DOHH2 (cell line): Measurements from ENCODE around the gene EFL1.
"Not testable (repeated sequence)": the region's sequence is repeated elsewhere in the genome, so short reads cannot be mapped to it uniquely, and the experiment has no call there.

Experiments
- H3F3A ChIP-seq: fragments of 200-600 bp; sonication (generic), shearing (Covaris generic); 2 replicates; pipeline ENCODE4 v1.6.0; 2016; ENCODE audit warnings: antibody characterized with exemption, mild to moderate bottlenecking; ENCODE audit not compliant: control insufficient read depth, insufficient read depth
- H3K27ac ChIP-seq: fragments of 200-600 bp; sonication (generic); 2 replicates; pipeline ENCODE4 v1.5.1; 2014; ENCODE audit warnings: low read depth, mild to moderate bottlenecking, low read length, moderate library complexity
- H3K27me3 ChIP-seq: fragments of 200-600 bp; sonication (generic); 2 replicates; pipeline ENCODE4 v1.6.1; 2014; ENCODE audit warnings: mild to moderate bottlenecking, low read length, mixed read lengths; ENCODE audit not compliant: control insufficient read depth
- H3K36me3 ChIP-seq: fragments of 200-600 bp; sonication (generic); 2 replicates; pipeline ENCODE4 v1.6.1; 2014; ENCODE audit warnings: mild to moderate bottlenecking, low read length, moderate library complexity, mixed read lengths; ENCODE audit not compliant: control insufficient read depth
- H3K4me1 ChIP-seq: fragments of 200-600 bp; sonication (generic); 2 replicates; pipeline ENCODE4 v1.6.1; 2014; ENCODE audit warnings: mild to moderate bottlenecking, low read length, mixed read lengths; ENCODE audit not compliant: control insufficient read depth
- H3K4me2 ChIP-seq: fragments of 200-600 bp; sonication (generic); 2 replicates; pipeline ENCODE4 v1.6.0; 2014; ENCODE audit warnings: mild to moderate bottlenecking, low read length, moderate library complexity
- H3K4me3 ChIP-seq: fragments of 200-600 bp; sonication (generic); 2 replicates; pipeline ENCODE4 v1.5.1; 2014; ENCODE audit warnings: mild to moderate bottlenecking, low read length, mixed read lengths
- H3K79me2 ChIP-seq: fragments of 200-600 bp; sonication (generic); 2 replicates; pipeline ENCODE4 v1.6.1; 2014; ENCODE audit warnings: mild to moderate bottlenecking, low read length, mixed read lengths; ENCODE audit not compliant: control insufficient read depth
- H3K9me2 ChIP-seq: fragments of 200-600 bp; sonication (generic); replicated peaks from 2 replicates; pipeline ENCODE4 v1.6.1; 2014; ENCODE audit warnings: mild to moderate bottlenecking, low read length, mixed read lengths; ENCODE audit not compliant: control insufficient read depth
- H3K9me3 ChIP-seq: fragments of 200-600 bp; sonication (generic); 2 replicates; pipeline ENCODE4 v1.6.1; 2014; ENCODE audit warnings: antibody characterized with exemption, low read length, mixed read lengths; ENCODE audit not compliant: control insufficient read depth, insufficient read depth
- H4K20me1 ChIP-seq: fragments of 200-600 bp; sonication (generic); 2 replicates; pipeline ENCODE4 v1.6.0; 2014; ENCODE audit warnings: low read depth, mild to moderate bottlenecking, antibody characterized with exemption, low read length, moderate library complexity; ENCODE audit not compliant: control insufficient read depth, insufficient read depth
- EZH2phosphoT487 ChIP-seq: fragments of 200-600 bp; sonication (generic); IDR thresholded peaks from 2 replicates; pipeline ENCODE4 v1.6.1; 2017; ENCODE audit warnings: borderline replicate concordance, mild to moderate bottlenecking, antibody characterized with exemption, low read length, moderate library complexity, mixed read lengths
- TF ChIP-seq, protein P1 (sequence below): fragments of 200-600 bp; sonication (generic); IDR thresholded peaks from one replicate; pipeline ENCODE4 v1.5.1; 2014; ENCODE audit warnings: antibody characterized with exemption, mild to moderate bottlenecking, low read depth, low read length; ENCODE audit not compliant: poor library complexity, severe bottlenecking

Gene EFL1

DNA sequence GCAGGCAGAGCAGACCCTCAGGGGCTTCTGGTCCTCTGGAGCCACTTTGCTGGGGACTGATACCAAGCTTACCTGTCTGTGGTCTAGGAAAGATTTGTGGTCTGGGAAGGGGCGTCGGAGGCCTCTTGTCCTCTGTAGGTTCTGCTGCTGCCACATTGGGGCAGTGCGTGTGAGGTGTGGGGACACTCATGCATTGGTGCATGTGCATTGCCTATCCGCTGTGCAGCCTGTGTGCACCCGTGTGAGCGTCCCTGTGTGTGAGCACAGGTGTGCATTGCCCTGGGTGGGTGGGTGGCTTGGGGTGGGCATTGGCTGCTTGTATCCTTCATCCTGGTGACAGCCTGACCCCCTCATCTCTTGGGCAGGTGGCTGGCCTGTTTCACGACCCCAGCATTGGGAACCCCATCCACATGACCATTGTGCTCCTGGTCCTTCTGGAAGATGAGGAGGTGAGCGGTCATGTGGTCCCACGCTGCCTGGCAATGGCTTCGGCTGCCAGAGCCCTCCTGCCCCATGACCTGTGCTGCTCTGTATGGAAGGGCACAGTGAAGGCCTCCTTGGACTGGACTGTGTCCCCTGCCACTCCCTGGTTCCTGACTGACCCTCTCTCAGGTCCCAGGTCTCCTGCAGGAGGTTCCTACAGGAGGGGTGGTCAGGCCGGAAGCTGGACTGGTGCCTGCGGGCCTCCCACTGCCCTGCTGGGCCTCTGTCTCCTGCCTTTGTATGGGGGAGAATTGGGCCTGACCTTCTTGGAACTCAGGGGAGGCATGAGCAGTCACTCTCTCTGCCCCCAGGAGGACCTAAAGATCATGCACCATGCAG is 41.6 kb upstream of the EFL1 start:
- H3K9me2 ChIP-seq, result no peaks in the 10 kb centered on the region
- H3K79me2 ChIP-seq, result no peaks in the 10 kb centered on the region
- TF ChIP-seq EZH2phosphoT487, result no peak
- H3K4me3 ChIP-seq, result no peak overlapping the region
- H3K9me3 ChIP-seq, result no peaks in the 10 kb centered on the region
- no peak overlapping the region for H3K27ac ChIP-seq
- no peaks in the 10 kb centered on the region for H3K4me1 ChIP-seq
- no peaks in the 10 kb centered on the region for H4K20me1 ChIP-seq
- peaks cover 2% of the 10 kb centered on the region; the same call in 1 of the 2 replicates for H3K27me3 ChIP-seq
- no peaks in the 10 kb centered on the region for H3F3A ChIP-seq
- no peaks in the 10 kb centered on the region for H3K36me3 ChIP-seq
- no peak overlapping the region for H3K4me2 ChIP-seq

DNA sequence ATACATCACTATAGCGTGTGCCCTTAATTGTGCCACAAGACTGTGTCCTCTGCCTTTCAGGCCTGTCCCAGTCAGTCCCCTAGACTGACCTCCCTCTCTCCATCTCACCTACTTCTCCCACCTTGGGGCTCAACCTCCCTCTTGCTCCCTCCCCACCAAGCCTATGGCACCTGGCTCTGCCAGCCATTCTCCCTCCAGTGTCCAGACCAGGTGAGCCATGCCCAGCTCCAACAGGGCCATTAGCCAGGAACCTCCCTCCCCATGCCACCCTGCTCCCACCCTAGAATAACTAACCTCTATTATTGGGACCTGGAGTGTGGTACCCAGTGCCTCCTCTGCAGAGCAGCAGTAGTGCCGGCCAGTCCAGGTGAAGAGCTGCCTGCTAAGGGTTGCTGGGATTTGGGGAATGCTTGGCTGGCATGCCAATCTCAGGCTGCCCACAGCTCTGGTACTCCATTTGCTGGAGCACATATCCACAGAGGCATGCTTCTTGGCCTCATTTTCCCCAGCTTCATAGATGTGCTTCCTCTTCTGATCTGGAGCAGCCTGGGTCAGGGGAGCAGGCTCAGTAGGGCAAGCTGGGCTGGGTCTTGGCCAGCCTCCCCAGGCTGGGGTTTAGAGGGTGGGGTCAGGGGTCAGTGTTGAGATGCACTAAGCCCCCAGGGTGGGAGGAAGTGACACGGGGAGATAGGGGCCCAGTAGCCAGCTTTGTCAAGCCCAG is 38.9 kb upstream of the EFL1 start:
- H3K9me2 ChIP-seq, result no peaks in the 10 kb centered on the region
- no peaks in the 10 kb centered on the region for H3K9me3 ChIP-seq
- H3K27me3 ChIP-seq, result no peaks in the 10 kb centered on the region
- H3K4me3 ChIP-seq, result no peak overlapping the region
- H4K20me1 ChIP-seq, result no peaks in the 10 kb centered on the region
- H3K4me2 ChIP-seq, result no peak overlapping the region
- H3K36me3 ChIP-seq, result no peaks in the 10 kb centered on the region
- no peak overlapping the region for H3K27ac ChIP-seq
- no peak for TF ChIP-seq EZH2phosphoT487
- TF ChIP-seq, protein P1, sequence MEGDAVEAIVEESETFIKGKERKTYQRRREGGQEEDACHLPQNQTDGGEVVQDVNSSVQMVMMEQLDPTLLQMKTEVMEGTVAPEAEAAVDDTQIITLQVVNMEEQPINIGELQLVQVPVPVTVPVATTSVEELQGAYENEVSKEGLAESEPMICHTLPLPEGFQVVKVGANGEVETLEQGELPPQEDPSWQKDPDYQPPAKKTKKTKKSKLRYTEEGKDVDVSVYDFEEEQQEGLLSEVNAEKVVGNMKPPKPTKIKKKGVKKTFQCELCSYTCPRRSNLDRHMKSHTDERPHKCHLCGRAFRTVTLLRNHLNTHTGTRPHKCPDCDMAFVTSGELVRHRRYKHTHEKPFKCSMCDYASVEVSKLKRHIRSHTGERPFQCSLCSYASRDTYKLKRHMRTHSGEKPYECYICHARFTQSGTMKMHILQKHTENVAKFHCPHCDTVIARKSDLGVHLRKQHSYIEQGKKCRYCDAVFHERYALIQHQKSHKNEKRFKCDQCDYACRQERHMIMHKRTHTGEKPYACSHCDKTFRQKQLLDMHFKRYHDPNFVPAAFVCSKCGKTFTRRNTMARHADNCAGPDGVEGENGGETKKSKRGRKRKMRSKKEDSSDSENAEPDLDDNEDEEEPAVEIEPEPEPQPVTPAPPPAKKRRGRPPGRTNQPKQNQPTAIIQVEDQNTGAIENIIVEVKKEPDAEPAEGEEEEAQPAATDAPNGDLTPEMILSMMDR, result no peak
- no peaks in the 10 kb centered on the region for H3F3A ChIP-seq
- H3K4me1 ChIP-seq, result no peaks in the 10 kb centered on the region
- H3K79me2 ChIP-seq, result no peaks in the 10 kb centered on the region

DNA sequence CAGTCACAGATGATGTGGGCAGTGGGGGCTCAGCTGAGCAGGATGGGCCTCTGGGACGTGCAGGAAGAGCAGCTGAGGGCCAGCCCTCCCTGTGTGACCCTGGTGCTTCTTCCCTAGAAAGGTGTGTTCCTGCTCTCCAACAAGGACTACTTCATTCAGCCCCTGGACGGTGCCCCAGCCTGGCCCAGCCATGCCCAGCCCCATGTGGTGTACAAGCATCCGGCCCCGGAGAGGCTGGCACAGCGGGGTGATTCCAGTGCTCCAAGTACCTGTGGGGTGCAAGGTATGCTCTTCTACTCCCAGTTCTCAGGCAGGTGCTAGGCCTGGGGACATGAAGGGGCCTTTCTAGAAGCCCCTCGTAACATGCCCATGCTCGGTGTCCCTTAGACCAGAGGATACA is 38.3 kb upstream of the EFL1 start:
- H3K9me2 ChIP-seq, result no peaks in the 10 kb centered on the region
- H3F3A ChIP-seq, result no peaks in the 10 kb centered on the region
- H3K36me3 ChIP-seq, result no peaks in the 10 kb centered on the region
- TF ChIP-seq, protein P1, result no peak
- no peak for TF ChIP-seq EZH2phosphoT487
- no peak overlapping the region for H3K27ac ChIP-seq
- no peaks in the 10 kb centered on the region for H3K27me3 ChIP-seq
- H3K79me2 ChIP-seq, result no peaks in the 10 kb centered on the region
- H3K4me2 ChIP-seq, result no peak overlapping the region
- H3K4me1 ChIP-seq, result no peaks in the 10 kb centered on the region
- H3K4me3 ChIP-seq, result no peak overlapping the region
- no peaks in the 10 kb centered on the region for H3K9me3 ChIP-seq
- H4K20me1 ChIP-seq, result no peaks in the 10 kb centered on the region

DNA sequence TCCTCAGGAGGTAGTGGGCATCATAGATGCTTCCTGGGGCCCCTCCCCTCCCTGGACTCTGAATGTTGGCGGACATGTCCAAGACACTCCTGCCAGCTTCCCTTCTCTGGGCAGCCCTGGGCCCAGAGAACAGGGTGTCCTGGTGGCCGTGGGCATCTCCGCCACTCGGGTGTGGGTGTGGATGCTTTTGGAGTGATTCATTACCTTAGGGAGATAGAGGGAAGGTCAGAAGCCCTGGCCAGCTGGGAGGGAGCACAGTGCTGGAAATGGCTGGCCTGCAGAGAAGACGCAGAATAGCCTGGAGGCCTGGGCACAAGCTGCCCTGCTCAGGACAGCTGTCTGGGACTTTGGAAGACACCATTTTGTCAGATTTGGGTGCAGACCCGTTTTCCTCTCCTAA is 37.8 kb upstream of the EFL1 start:
- H3K4me2 ChIP-seq, H4K20me1 ChIP-seq, H3K79me2 ChIP-seq, H3K27ac ChIP-seq, H3K27me3 ChIP-seq, H3K4me1 ChIP-seq, H3K9me2 ChIP-seq, H3K4me3 ChIP-seq, H3F3A ChIP-seq, H3K9me3 ChIP-seq, H3K36me3 ChIP-seq: not testable (repeated sequence)

DNA sequence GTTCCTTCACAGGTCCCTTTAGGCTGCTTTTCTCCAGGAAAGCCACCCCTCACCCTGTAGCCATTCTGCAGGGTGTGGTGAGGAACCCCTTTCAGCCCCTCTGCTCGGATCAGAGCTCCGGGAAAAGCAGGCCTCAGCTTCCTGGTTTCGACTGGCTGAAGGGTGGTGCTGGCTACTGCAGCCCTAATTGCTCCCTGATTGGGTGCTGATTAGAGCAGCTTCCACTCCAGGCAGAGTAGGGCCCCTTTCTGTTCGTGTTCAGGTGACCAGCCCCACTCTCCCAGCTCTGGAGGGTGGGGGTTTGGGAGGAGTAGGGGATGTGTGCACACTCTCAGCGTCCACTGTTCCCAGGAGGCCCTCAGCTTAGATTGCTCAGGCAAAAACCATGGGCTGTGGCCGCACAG is 37.0 kb upstream of the EFL1 start:
- not testable (repeated sequence) for H3K9me2 ChIP-seq, H3F3A ChIP-seq, H3K27ac ChIP-seq, H3K27me3 ChIP-seq, H3K4me3 ChIP-seq, H3K79me2 ChIP-seq, H3K4me2 ChIP-seq, H3K4me1 ChIP-seq, H4K20me1 ChIP-seq, H3K9me3 ChIP-seq, H3K36me3 ChIP-seq
